Kidney capillary endothelial cell (primary cell): ENCODE data around the gene PMAIP1.
A peak's percentile ranks its signal among the peaks of the same experiment; 100 is the strongest.
"Not testable (repeated sequence)": the region's sequence is repeated elsewhere in the genome, so short reads cannot be mapped to it uniquely, and the experiment has no call there.

Experiments used
- DNase-seq: peaks from one replicate; pipeline ENCODE4 v3.0.0-alpha.2; 2018; ENCODE audit warnings: low spot score

Gene PMAIP1

GRCh38 chr18:59899298-59900221 lies at the start of gene PMAIP1:
PMAIP1 (plus strand) TSS chr18:59899996; CDS start chr18:59900178, 182 bp downstream.
- peak; percentile 85 for DNase-seq

GRCh38 chr18:59851784-59852399 lies 47.9 kb upstream of the PMAIP1 start:
- no peak for DNase-seq

- DNase-seq, result no peak
Measured at GRCh38 chr18:59852548-59852947, 47.2 kb upstream of the PMAIP1 start.

- no peak for DNase-seq
Measured at GRCh38 chr18:59853380-59853779, 46.4 kb upstream of the PMAIP1 start.

GRCh38 chr18:59853988-59854387 lies 45.8 kb upstream of the PMAIP1 start:
- DNase-seq, result not testable (repeated sequence)

GRCh38 chr18:59861009-59861408 lies 38.8 kb upstream of the PMAIP1 start:
- no peak for DNase-seq

- no peak for DNase-seq
Measured at GRCh38 chr18:59861963-59862819, 37.6 kb upstream of the PMAIP1 start.

- no peak for DNase-seq
Measured at GRCh38 chr18:59865241-59865986, 34.4 kb upstream of the PMAIP1 start.

- no peak for DNase-seq
Measured at GRCh38 chr18:59866551-59867269, 33.1 kb upstream of the PMAIP1 start.

- no peak for DNase-seq
Measured at GRCh38 chr18:59867337-59868104, 32.3 kb upstream of the PMAIP1 start.

- no peak for DNase-seq
Measured at GRCh38 chr18:59870623-59871130, 29.1 kb upstream of the PMAIP1 start.

GRCh38 chr18:59871711-59872362 lies 28.0 kb upstream of the PMAIP1 start:
- DNase-seq, result no peak

GRCh38 chr18:59873641-59874040 lies 26.2 kb upstream of the PMAIP1 start:
- peak; percentile 59 for DNase-seq

- DNase-seq, result peak; percentile 46
Measured at GRCh38 chr18:59874166-59874565, 25.6 kb upstream of the PMAIP1 start.

GRCh38 chr18:59876310-59876626 lies 23.5 kb upstream of the PMAIP1 start:
- no peak for DNase-seq

GRCh38 chr18:59877361-59877760 lies 22.4 kb upstream of the PMAIP1 start:
- DNase-seq, result no peak

- no peak for DNase-seq
Measured at GRCh38 chr18:59878644-59879043, 21.2 kb upstream of the PMAIP1 start.

GRCh38 chr18:59881728-59882656 lies 17.8 kb upstream of the PMAIP1 start:
- peak; percentile 58 for DNase-seq
